Measurements from ENCODE around the gene PPP6C.
A peak's percentile ranks its signal among the peaks of the same experiment; 100 is the strongest.

The PPP6C gene

GRCh38 chr9:125145425-125145824 lies 44.2 kb downstream of the PPP6C start:
- peak; percentile 36 for DNase-seq (ENCODE audit: low read depth)
- TF ChIP-seq CTCF (conservative IDR thresholded peaks at IDR 0.05; ENCODE audit: control insufficient read depth, insufficient read depth, low read depth, low read length) = no peak
- H3K4me3 ChIP-seq (ENCODE audit: control insufficient read depth, low read depth, low read length) = no peak overlapping the region

- peak; percentile 93 for TF ChIP-seq CTCF (conservative IDR thresholded peaks at IDR 0.05; ENCODE audit: control insufficient read depth, insufficient read depth, low read depth, low read length)
- H3K4me3 ChIP-seq (ENCODE audit: control insufficient read depth, low read depth, low read length) = peak within 1 kb of the TSS; percentile 69
- DNase-seq (ENCODE audit: low read depth) = peak; percentile 98
These were observed 46.1 kb downstream of the PPP6C start, which contains the start of gene SCAI for GRCh38 chr9:125143377-125144090. SCAI (minus strand) TSS chr9:125143528; CDS start chr9:125143437, 91 bp downstream.

GRCh38 chr9:125142560-125143376 lies 46.8 kb downstream of the PPP6C start:
- TF ChIP-seq CTCF (conservative IDR thresholded peaks at IDR 0.05; ENCODE audit: control insufficient read depth, insufficient read depth, low read depth, low read length) = no peak
- no peak for DNase-seq (ENCODE audit: low read depth)
- H3K4me3 ChIP-seq (ENCODE audit: control insufficient read depth, low read depth, low read length) = peak overlapping the region; percentile 69

GRCh38 chr9:125141751-125142150 lies 47.9 kb downstream of the PPP6C start:
- no peak for DNase-seq (ENCODE audit: low read depth)
- no peak for TF ChIP-seq CTCF (conservative IDR thresholded peaks at IDR 0.05; ENCODE audit: control insufficient read depth, insufficient read depth, low read depth, low read length)
- no peak overlapping the region for H3K4me3 ChIP-seq (ENCODE audit: control insufficient read depth, low read depth, low read length)

GRCh38 chr9:125141251-125141650 lies 48.4 kb downstream of the PPP6C start:
- no peak for TF ChIP-seq CTCF (conservative IDR thresholded peaks at IDR 0.05; ENCODE audit: control insufficient read depth, insufficient read depth, low read depth, low read length)
- no peak overlapping the region for H3K4me3 ChIP-seq (ENCODE audit: control insufficient read depth, low read depth, low read length)
- peak; percentile 30 for DNase-seq (ENCODE audit: low read depth)

GRCh38 chr9:125140576-125140975 lies 49.0 kb downstream of the PPP6C start:
- H3K4me3 ChIP-seq (ENCODE audit: control insufficient read depth, low read depth, low read length) = no peak overlapping the region
- no peak for DNase-seq (ENCODE audit: low read depth)
- no peak for TF ChIP-seq CTCF (conservative IDR thresholded peaks at IDR 0.05; ENCODE audit: control insufficient read depth, insufficient read depth, low read depth, low read length)

Measured in fibroblast of mammary gland (primary cell).